Heart left ventricle (tissue), 16 donors: ENCODE data around the gene SLC6A13. TPM values are rescaled to one million over a fixed set of nuclear protein-coding genes. Genes with fewer than 3 reads are reported as not detected.

Experiments used
- ATAC-seq, 4 donors: fragments of 200-7000 bp; cut with Tn5 transposase; one replicate each; pipeline ENCODE4 v1.9.1; 2020 to 2022; ENCODE audit warnings: moderate library complexity in 4 of 4, mild to moderate bottlenecking in 3 of 4, moderate number of reproducible peaks in 1 of 4
- DNase-seq, 5 donors: peaks; one replicate each; pipeline ENCODE4 v3.0.0-alpha.2; 2020
- H3K27ac ChIP-seq, 12 donors: fragments of 200-600 bp; sonication (generic) in 4 of 12; one replicate each; pipeline versions ENCODE4 v1.5.0 to v1.8.0; 2016 to 2022; ENCODE audit warnings: mild to moderate bottlenecking in 2 of 12
- H3K27me3 ChIP-seq, 9 donors: fragments of 200-600 bp; sonication (generic) in 2 of 9; one replicate each; pipeline versions ENCODE4 v1.5.1 to v1.8.0; 2016 to 2022; ENCODE audit warnings: mild to moderate bottlenecking in 3 of 9
- H3K36me3 ChIP-seq, 9 donors: fragments of 200-600 bp; sonication (generic) in 2 of 9; one replicate each; pipeline versions ENCODE4 v1.5.0 to v1.8.0; 2018 to 2022; ENCODE audit warnings: mild to moderate bottlenecking in 2 of 9
- H3K4me1 ChIP-seq, 12 donors: fragments of 200-600 bp; sonication (generic) in 4 of 12; one replicate each; pipeline versions ENCODE4 v1.5.0 to v1.8.0; 2016 to 2022; ENCODE audit warnings: mild to moderate bottlenecking in 3 of 12
- H3K4me3 ChIP-seq, 12 donors: fragments of 200-600 bp; sonication (generic) in 4 of 12; one replicate each; pipeline versions ENCODE4 v1.5.0 to v1.8.0; 2017 to 2022; ENCODE audit warnings: mild to moderate bottlenecking in 9 of 12, moderate library complexity in 4 of 12
- H3K9me3 ChIP-seq, 12 donors: fragments of 200-600 bp; sonication (generic) in 4 of 12; one replicate each; pipeline versions ENCODE4 v1.5.0 to v1.8.0; 2016 to 2022; ENCODE audit warnings: mild to moderate bottlenecking in 1 of 12
- CTCF ChIP-seq, 12 donors: fragments of 200-600 bp; sonication (generic) in 4 of 12; IDR thresholded peaks; one replicate each; pipeline versions ENCODE4 v1.5.0 to v1.8.0; 2018 to 2022; ENCODE audit warnings: antibody characterized with exemption in 12 of 12, mild to moderate bottlenecking in 5 of 12
- POLR2A ChIP-seq, 2 donors: fragments of 450-650 bp; IDR thresholded peaks; one replicate each; pipeline ENCODE4 v1.6.1; 2017; ENCODE audit warnings: antibody characterized with exemption in 2 of 2, mild to moderate bottlenecking in 2 of 2, moderate library complexity in 2 of 2
- WGBS, 4 donors: extraction: QIAGEN DNeasy Blood & Tissue Kit in 2 of 4; methylation state at CpG; one replicate each; pipeline versions ENCODE4 v1.1.5 to v1.1.7; 2013 to 2018; 5-methylcytosine and 5-hydroxymethylcytosine counted together
- intact Hi-C, 10 donors: fragments of 100-400 bp; cut with DNase I; formaldehyde crosslinking; loops; one replicate each; pipeline versions ENCODE4 v1.11.1 to v1.14.2; 2022
- polyA plus RNA-seq, 2 donors: library from polyadenylated mRNA; stranded (reverse); fragments of 200-250 nt; gene quantifications; one replicate each; pipeline ENCODE4 v1.2.3, GENCODE V29; 2013
- total RNA-seq, 9 donors: library from RNA; depleted of rRNA in 2 of 9; stranded (reverse); fragments of >200 nt in 2 of 9; fragmentation: NEBNext Ultra II Directional in 3 of 9; extraction: Animal tissue kit (Norgen Biotek cat#: 25700) in 3 of 9; gene quantifications; one replicate each; pipeline versions ENCODE4 v1.1.0 to v1.2.4, GENCODE V29; 2016 to 2023
- donor health status: ischemic (EF 13 %, LVEDD 7.1; RV severe dilation, severe dysfunction).
- donor health status: healthy with polysubstance abuse.
- donor health status: DM: no; HTN: yes; CAD: no.
- donor health status: DM: no; HTN: no; CAD: no.
- donor health status: ischemic (EF 25% LVEDD 6.9; RV normal size, moderate dysfunction).
- donor health status: ischemic (EF 25% LVEDD 5.7; RV mildly dilated, moderate dysfunction).
- donor health status: healthy.
- donor health status: DM: yes; HTN: yes; CAD: no.
- donor health status: ischemic (EF 35%, LVEDD 5.7; RV mildly dilated, moderate dysfunction).
- donor health status: nonischemic (EF 11% LVEDD 7.7; RV severe dilation, severe dysfunction).
- donor health status: DM: yes; HTN: yes; CAD: no.
- donor health status: PGD.
- donor health status: ischemic (EF 29% LVEDD 5.4; RV normal size, mild dysfunction).
- donor health status: nonischemic (EF 23%, LVEDD 6.1; RV moderate dilation, normal function).

SLC6A13 gene
- total and polyA plus RNA-seq, 11 donors, result 0.79 to 4.6 (median 2.6) TPM

DNA sequence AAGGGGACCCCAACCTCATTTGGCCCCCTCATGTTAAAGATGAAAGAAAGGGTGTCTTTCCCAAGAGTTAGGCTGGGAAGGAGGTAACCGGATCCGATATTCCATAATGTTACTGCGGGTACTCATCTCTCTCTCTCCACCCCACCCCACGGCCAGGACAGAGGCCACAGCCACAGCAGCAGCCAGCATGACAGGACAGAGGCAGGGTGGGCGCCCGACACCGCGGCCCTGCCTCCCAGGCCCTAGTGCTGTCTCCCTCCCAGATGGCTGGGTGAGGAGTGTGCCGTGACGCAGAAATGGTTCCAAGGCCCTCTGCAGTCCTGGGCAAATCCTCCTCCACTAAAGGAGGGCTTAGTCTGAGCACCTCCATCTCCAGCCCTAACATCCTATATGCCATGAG lies 54.8 kb downstream of the SLC6A13 start:
- WGBS, 4 donors, result 74 to 95% (median 92%) methylated on average over 9 to 10 of the region's 10 CpGs
- Histone ChIP-seq H3K4me3 (no peak overlapping the region), H3K27ac (no peak overlapping the region), H3K36me3 (no peaks in the 10 kb centered on the region), H3K9me3 (no peaks in the 10 kb centered on the region), H3K4me1 (peaks cover 0 to 19% (median 6%) of the 10 kb centered on the region in 12 donors), H3K27me3 (peaks cover 0 to 20% (median 0%) of the 10 kb centered on the region in 9 donors)
- DNase-seq (peak in 1 of 5 donors; percentile 43), ATAC-seq (no peak)
- intact Hi-C loops, result no loop called here
- no peak for TF ChIP-seq POLR2A (IDR thresholded peaks at IDR 0.05)
- TF ChIP-seq CTCF (IDR thresholded peaks at IDR 0.05), result no peak

- intact Hi-C loops, result no loop called here
- H3K27me3 ChIP-seq, result peaks cover 0 to 25% (median 0%) of the 10 kb centered on the region in 9 donors
- 88 to 94% (median 92%) methylated on average over 20 to 21 of the region's 21 CpGs for WGBS, 4 donors
Measured at GRCh38 chr12:206746-207440, 55.7 kb downstream of the SLC6A13 start.

GRCh38 chr12:205026-205425 lies 57.6 kb downstream of the SLC6A13 start:
- TF ChIP-seq CTCF (IDR thresholded peaks at IDR 0.05) (no peak), POLR2A (IDR thresholded peaks at IDR 0.05) (no peak)
- H3K27ac ChIP-seq, result no peak overlapping the region
- H3K4me3 ChIP-seq, result no peak overlapping the region
- no peaks in the 10 kb centered on the region for H3K9me3 ChIP-seq
- intact Hi-C loops, result no loop called here
- 83 to 95% (median 91%) methylated on average over 4 of the region's 4 CpGs for WGBS, 4 donors
- no peak for DNase-seq
- peaks cover 0 to 25% (median 0%) of the 10 kb centered on the region in 9 donors for H3K27me3 ChIP-seq
- H3K4me1 ChIP-seq, result peaks cover 0 to 12% (median 6%) of the 10 kb centered on the region in 12 donors
- H3K36me3 ChIP-seq, result no peaks in the 10 kb centered on the region
- ATAC-seq, result no peak

More at GRCh38 chr12:206746-207440, 55.7 kb downstream of the SLC6A13 start:
- no peak for TF ChIP-seq POLR2A (IDR thresholded peaks at IDR 0.05)
- TF ChIP-seq CTCF (IDR thresholded peaks at IDR 0.05), result no peak
- no peaks in the 10 kb centered on the region for H3K9me3 ChIP-seq
- DNase-seq, result peak in 1 of 5 donors; percentile 22
- peak in 1 of 4 donors; percentile 6 for ATAC-seq
- H3K36me3 ChIP-seq, result no peaks in the 10 kb centered on the region
- peaks cover 0 to 12% (median 6%) of the 10 kb centered on the region in 12 donors for H3K4me1 ChIP-seq
- no peak overlapping the region for H3K27ac ChIP-seq
- no peak overlapping the region for H3K4me3 ChIP-seq

GRCh38 chr12:204261-204678 lies 58.4 kb downstream of the SLC6A13 start:
- peaks cover 0 to 12% (median 6%) of the 10 kb centered on the region in 12 donors for H3K4me1 ChIP-seq
- no peak overlapping the region for H3K27ac ChIP-seq
- DNase-seq, result peak in 1 of 5 donors; percentile 46
- no peak for ATAC-seq
- H3K9me3 ChIP-seq, result no peaks in the 10 kb centered on the region
- no peaks in the 10 kb centered on the region for H3K36me3 ChIP-seq
- peak overlapping the region in 4 of 12 donors; percentile 47 to 68 (median 60) for H3K4me3 ChIP-seq
- peaks cover 0 to 25% (median 0%) of the 10 kb centered on the region in 9 donors for H3K27me3 ChIP-seq
- intact Hi-C loops, result no loop called here
- TF ChIP-seq CTCF (IDR thresholded peaks at IDR 0.05) (no peak), POLR2A (IDR thresholded peaks at IDR 0.05) (no peak)
- WGBS, 4 donors, result 86 to 92% (median 90%) methylated on average over 11 of the region's 11 CpGs
